ENCODE results near the gene RALGPS1.

Gene RALGPS1

DNA sequence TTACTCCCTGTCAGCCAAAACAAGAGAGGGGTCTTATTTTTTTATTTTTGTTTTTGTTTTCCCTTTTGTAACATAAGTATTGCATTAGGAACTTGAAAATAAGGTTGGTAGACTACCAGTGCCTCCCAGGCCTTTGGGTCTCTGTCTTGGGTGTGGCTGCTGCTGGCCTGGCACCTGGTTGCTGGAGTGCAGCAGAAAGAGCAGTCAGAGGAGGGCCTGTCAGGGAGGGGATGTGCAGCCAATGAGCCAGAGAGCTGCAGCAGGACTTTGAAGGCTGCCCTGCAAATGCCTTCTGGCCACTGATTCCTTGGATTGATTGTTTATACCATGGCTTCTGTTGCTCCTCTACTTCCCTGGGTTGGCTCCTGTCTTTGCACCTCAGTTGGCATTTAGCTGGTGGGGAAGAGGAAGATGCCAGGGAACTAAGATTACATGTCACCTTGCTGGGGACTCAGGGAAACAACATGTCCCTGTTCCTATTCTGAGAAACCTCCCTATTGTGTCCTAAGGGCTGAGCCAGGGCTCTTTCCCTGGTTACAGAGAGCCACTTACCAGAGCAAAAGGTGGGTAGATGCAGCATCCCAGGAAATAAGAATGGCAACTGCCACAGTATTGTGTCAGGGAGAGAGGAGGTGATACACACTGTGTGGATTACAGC is 141.3 kb downstream of the RALGPS1 start:
- DNase-seq, result no peak

DNA sequence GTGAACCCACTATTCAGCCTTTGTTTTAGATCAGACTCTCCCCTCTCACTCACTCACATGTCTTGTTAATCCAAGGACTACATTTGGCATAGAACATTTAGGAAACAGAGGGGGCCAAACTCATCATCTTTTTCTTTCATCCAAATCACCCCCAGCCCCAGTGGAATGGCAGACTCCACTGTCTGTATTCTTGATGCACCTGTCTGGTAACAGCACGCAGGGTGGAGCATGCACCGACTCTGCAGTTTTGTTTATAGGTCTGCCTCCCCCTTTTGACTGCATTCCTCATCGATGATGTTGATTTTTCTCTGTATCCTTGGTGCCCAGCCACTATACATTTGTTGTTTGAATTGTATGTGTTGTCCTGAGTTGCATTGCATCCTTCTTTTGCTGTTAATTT is 141.9 kb downstream of the RALGPS1 start:
- no peak for DNase-seq

DNA sequence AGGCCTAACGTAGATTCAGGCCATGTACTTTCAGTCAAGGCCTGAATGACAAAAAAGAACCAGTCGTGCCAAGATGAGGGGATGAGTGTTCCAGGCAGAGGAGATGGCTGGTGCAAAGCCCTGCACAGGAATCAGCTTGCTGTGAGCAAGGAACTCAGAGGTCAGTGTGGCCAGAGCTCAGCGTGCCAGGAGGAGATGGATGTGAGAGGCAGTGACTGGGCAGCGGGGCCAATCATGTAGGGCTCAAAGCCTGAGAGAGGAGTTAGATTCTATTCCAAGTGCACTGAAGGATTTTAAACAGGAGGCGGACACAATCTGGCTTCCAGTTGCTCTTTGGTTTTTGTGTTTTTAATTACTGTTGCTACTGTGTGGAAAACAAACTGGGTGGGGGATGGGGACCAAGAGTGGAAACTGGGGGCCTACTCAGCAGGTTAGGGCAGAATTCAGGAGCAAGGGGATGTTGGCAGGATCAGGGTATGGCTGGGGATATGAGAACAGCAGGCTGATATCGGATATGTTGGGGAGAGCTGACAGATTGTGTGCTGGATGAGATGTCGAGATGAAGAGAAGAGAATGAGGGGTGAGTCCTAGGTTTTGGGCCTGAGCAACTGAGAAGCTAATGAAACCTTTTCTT is 143.5 kb downstream of the RALGPS1 start:
- no peak for DNase-seq

DNA sequence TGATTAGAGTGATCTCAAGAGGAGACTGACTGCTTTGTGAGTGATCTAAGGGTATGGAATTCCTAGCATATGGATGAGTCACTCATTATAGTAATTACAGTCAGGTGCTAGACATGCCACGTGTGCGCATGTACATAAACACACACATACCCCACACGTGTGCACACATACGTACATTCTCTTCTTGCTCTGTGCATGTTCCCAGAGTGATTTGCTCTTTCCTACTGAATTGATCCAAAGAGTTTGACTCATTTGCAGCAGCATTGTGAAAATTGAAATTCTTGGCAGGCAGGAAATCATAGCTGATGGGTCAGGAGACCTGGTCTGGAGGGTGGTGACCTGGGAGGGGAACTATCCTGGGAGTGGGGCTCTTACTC is 144.1 kb downstream of the RALGPS1 start:
- no peak for DNase-seq

DNA sequence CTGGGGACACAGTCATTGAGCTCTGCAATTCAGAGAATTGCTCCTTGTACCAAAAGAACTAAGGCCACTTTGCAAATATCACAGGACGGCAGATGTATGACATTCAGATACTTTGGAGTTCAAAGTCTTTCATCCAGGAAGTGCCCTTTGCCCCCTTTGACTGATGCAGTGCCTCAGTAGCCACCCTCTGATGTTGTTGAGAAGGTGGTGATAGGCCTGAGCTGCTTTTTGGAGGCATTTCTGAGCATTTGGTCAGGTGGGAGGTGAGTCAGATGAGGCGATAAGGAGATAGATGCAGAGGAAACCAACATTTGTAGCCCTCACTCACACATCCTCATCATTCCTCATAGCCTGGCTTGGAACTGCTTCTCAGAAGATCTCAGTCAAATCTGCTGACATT is 144.4 kb downstream of the RALGPS1 start:
- no peak for DNase-seq

DNA sequence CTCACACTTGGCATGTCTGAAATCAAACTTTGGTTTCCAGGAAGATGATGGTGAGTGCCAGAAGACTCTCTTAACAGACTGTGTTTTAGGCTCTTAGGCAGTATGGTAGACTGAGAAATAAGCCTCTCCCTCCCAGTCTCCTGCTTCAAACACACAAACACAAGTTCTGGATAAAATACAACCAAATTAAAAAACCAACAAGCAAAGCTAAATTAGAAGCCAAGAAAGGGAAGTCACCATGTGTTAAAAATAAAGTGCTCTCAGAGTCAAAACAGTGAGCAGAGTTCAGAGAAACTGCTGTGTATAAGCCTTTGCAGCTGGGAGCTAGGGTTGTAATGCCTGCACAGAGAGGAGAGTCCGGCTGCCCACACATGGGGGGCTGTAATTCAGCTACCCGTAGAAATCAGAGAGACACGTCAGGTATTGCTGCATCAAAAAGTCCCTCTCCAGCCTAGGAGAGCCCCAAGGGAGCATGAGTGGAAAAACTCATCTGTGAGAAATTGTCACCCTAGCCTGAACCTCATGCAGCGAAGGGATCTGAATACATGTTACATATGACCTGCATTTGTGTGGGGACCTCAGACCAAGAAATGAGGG is 145.3 kb downstream of the RALGPS1 start:
- DNase-seq, result no peak

DNA sequence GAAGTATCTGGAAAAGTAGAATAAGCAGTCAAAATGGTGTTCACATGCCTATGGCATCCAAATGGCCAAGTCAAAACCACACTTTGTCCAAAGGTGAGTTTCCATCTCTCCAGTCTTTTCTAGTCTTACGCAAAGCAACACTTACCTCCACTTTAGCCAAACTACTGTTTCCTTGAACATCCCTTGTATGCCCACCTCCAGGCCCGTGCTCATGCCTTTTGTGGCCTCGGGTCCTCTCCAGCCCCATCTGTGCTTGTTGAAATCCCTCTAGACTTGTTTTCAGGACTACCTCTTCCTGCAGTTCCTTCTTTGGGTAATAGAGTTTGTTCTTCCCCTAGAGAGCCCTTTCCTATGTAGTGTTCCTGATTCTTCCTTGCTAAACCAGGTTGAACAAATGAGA is 146.8 kb downstream of the RALGPS1 start:
- DNase-seq, result no peak

DNA sequence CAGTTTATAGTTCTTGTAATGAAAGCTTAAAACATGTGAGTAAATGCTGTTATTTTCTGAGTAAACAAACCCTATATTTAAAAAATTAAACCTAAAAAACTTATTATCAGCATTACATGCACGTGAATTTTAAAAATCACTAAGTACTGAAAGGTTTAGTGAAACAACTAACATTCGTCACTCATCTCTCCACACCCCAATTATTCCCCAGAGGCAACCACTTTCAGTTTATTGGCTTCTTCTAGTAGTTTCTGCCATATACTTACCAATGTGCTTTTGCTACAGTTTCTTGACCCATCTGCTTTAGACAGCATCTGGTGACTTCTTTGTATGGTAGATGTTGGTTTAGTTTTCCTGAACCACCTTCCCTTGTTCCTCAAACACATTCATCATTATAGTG is 149.8 kb downstream of the RALGPS1 start:
- DNase-seq, result no peak

DNA sequence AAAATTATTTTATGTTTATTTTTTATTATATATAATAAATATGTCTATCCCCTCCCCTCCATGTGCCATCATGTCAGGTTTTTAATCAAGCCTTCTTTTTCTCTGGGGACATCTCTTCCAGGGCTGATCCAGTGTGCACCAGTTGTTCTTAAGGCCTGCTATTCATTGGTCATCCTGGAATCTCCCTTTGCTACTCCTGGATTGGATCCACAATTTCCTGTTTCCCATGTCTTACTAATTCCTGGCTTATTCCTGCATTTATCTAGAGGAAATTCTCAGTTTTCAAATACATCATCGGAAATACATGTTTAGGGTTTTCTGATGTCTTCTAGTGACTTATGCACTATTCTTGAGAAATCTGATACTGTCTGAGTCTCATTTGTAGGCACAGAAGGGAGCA is 151.0 kb downstream of the RALGPS1 start:
- DNase-seq, result no peak

DNA sequence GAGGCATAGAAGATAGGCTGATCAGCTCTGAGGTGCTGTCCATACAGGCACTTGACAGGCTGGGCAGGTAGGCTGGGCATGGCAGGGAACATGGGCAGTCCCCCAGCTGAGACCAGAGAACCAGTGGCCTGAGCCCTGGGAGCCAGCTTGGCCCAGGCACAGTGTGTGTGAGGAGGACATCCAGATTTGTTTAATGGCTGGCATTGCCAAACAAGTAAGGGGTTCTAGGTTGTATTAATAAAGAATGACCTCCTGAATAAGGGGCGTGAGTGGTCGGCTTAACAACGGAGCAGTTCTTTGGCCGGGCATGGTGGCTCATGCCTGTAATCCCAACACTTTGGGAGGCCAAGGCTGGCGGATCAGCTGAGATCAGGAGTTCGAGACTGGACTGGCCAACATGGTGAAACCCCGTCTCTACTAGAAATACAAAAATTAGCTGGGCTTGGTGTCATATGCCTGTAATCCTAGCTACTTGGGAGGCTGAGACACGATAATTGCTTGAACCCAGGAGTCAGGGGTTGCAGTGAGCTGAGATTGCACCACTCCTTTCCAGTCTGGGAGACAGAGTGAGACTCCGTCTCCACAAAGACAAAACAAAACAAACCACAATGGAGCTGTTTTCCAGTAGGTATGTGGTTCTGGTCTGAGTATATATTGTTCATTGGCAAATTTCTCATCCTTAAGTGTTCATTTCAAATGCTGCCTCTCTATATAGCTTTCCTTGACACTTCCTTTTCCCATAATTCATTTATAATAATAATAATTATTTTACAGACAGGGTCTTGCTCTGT is 151.7 kb downstream of the RALGPS1 start:
- DNase-seq, result no peak

DNA sequence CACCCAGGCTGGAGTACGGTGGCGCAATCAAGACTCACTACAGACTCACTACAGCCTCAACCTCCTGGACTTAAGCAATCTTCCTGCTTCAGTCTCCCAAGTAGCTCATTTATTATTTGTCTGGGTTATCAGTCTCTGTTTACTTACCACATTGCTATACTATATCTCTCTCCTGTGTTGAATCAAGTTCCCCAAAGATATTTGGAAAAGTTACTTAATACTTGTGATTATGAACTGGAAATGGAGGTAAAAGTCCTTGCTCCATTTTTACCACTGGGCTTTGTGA is 152.2 kb downstream of the RALGPS1 start:
- DNase-seq, result no peak

DNA sequence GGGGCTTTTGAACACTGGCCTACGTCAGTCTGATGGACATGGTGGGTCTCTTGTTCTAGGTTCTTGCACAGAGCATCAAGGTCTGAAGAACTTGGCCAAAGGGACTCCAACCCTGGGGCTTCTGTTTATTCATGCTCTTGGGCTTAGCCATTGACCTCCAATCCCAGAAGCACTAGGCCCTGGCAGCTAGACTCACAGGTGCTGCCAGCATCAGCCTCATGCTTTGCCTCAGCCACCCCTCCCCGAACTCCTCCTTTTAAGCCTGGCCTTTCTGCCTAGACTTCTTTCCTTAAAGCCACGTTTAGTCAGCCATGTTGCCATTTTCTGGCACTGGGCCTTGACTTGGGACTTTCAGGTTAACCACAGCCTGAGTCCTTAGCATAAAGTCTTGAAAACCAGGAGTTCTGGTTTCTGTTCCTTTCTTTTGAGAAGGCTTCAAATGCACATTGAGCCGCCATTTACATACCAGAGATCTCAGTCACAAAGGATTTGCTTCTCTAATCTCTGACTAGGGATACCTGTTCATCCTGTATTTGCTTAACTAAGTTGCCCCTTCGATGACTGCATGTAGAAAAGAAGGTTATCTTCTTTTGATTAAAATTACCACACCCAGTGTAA is 153.1 kb downstream of the RALGPS1 start:
- DNase-seq, result no peak

DNA sequence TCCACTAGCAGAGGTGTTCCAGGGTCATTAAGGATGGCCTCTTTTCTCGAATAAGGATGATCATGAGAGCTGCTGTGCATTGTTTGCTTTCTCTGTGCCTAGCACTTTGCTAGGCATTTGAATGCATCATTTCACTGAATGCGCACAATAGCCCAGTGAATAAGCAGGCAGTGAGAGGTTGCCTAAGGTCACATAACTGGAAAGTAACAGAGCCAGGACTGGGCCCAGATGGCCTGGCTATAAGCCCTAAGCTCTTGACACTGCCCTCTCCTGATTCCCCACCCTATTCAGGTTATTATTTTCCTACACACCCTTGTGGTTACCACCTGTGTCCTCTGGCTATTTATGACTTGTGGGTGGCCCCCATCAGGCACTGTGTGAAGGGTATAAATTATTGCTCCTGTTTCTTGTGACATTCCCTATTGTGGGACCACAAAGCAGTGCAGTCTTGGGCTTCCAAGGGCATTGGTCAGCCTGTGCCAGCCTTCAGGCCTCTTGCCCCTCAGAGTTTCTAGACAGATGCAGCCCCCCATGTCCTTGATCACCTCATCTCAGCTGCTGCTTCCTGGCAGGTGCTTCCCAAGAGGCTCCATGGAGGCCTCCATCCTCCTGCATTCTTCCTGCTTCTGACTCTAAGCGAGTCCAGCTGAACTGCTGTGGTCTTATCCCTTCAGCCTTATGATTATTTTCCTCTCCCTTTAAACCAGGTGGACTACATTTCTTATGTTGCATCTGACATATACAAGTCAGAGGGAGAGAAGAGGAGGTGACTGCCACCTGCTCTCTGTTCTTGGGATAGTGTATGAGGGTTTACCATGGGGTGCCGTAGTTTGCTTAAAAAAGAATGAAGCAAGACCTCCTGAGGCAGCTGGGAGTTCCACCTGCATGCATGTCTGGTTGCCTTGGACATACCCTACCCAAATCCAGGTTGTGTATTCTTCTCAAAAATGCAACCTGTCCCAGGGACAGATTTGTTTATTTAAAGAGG is 160.3 kb downstream of the RALGPS1 start:
- DNase-seq, result no peak

DNA sequence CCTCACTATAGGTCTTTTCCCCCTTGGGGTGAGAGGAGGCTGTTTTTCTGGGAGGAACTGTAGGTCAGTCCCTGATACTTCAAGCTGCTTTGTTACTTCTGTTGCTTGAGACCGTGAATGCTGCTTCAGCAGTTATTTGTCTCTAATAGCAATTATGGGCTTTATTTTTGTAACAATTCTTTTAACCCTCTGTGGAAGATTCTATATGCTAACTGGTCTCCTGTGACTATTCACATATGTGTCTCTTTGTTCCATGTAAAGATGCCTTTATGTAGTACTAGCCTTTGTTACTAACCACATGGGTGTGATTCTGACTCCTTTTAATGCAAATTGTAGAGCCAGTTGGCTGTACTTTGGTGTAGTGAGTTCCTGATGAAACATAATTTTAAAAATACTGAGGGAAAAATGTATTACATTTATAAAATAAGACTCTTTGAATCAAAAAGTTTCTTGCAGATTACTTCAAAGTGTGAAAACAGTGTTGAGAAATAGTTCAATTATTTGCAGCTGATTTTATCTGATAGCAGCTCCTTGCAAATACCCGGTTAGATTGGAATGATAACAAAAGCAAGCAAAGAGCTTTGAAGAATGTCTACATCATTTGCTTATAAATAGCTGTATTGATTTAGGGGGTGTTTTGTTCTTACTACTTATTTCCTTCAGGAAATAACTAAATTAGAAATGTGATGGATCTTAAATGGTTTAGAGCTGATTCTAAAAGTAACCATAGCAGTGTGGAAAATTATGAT is 161.2 kb downstream of the RALGPS1 start:
- DNase-seq, result no peak

DNA sequence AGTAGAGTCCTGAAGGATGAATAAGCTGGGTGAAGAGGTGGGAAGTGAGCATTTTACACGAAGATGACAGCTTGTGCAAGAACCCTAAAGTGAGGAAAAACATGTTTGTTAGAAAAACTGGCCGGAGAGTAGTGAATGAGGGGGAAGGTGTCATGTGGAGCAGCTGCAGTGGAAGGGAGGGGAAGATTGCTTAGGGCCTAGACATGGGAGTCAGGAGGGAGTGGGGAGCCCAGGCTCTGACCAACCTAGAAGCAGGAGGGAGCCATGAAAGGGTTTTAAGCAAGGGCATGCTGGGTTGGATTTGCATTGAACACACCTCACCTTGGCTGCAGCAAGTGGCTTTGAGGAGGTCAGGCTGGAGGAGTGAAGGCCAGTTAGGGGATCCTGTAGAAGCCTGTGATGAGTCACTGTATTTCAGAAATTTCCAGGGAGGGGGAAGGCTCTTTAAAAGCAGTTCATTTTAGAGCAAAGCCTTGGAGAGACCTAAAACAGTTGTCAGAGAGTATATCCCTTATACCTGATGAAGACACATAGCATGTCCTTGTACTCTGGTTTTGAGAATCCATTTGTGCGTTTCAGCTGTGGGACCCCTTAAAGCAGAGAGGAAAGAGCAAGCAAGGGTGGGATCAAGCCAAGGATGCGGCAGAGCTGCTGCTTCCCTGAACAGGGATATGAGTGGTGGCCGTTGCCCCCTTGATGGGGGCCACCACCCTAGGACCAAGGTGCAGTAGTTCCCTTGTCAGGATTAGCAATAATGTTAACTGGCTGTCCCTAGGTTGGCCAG is 162.5 kb downstream of the RALGPS1 start:
- DNase-seq, result no peak

DNA sequence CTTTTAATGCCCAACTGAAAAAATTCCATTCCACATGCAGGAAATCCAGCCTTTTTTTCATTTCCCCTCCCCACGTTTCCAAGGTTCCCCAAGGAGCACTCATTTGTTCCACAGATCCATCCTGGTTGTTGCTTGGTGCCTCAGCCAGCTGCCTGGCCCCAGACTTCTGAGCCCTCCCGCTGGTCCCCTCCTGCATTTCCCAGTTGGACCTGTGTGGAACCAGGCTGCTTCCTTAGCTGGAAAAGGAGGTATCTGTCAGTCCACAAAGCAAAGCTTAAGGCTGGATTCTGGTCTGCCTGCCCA is 163.0 kb downstream of the RALGPS1 start:
- DNase-seq, result no peak

DNA sequence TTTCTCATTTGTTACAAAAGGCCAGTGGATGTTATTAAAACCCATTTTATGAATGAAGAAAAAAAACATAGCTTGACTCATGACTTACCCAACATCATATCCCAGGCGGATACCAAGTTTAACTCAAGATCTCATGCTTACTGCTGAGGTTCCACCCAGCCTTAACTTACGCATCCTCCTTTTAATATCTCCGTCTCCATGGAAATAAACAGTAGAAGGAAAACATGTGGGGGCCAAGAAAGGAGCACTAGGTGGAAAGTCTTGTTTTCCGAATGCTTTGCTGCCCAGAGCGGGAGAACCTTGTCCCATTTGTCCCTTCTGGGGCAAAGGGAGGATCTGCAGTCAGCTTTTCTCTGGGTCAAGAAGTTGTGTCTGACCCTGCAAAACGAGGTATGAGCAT is 163.8 kb downstream of the RALGPS1 start:
- DNase-seq, result no peak

DNA sequence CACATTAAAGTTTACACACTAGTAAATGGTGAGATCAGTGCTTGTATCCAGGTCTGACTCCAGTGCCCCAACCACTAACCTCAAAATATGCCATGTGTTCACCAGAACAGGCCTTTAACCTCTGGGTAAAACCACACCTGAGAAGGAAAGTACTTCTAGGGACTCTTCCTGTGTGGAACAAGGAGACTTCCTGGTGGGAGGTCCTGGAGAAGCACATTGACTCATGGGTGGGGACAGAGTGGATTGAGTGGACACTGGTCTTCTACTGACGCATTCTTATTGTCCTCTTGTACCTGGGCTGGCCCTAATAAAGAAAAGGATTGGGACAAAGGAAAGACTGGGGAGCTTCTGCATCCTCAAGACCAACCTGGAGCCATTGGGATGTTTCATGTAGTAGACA is 164.4 kb downstream of the RALGPS1 start:
- DNase-seq, result no peak

DNA sequence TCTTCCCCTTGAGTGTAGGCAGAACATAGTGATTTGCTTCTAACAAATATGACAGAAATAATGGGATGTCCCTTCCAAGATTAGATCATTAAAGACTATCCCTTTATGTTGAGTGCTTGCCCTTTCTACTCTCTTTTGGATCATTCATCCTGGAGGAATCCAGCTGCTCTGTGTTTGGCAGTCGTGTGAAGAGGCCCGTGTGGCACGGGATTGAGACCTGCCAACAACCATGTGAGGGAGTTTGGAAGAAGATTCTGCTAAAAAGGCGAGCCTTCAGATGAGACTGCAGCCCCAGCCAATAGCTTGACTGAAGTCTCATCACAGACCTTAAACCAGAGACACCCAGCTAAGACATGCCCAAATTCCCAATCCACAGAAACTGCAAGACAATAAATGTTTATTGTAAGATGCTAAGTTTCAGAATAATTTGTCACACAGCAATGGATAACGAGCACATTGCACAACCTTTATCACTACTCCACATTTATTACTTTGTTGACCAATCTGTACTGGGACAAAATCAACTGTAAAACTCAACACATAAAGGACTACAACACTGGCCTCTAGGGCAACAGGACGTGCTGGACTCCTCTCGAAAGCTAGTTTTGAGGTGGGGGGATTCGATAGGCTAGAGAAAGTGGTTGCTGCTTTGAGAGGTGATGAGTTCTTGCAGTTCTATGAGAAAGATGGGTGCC is 165.0 kb downstream of the RALGPS1 start:
- DNase-seq, result no peak
